ENCODE measurements around the gene C19orf44. TPM values are rescaled to one million over a fixed set of nuclear protein-coding genes. Genes with fewer than 3 reads are reported as not detected.

The C19orf44 gene
- total and polyA plus RNA-seq, 12 donors, result 3.2 to 12.1 (median 5.6) TPM

DNA sequence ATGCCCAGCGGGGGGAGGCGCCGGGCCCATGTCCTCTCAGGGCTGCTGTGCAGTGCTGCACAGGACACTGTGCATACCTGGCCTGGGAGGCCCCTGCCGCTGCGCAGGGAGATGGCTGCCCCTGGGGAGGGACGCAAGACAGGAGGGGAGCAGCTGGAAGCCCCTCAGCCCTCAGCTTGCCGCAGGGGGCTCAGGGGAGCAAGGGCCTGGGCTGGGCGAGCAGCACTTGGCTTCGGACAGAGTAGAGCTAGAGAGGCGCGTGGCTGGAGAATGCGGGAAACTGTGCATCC, 35.1 kb downstream of the C19orf44 start:
- H3K4me1 ChIP-seq (replicated peaks in 1 of 2), result no peaks in the 10 kb centered on the region
- no peak for DNase-seq
- no peak overlapping the region for H3K4me3 ChIP-seq
- H3K27me3 ChIP-seq, result no peaks in the 10 kb centered on the region
- WGBS, 4 donors, result 95 to 100% (median 97%) methylated on average over 6 to 12 of the region's 12 CpGs
- peaks cover 0 to 100% of the 10 kb centered on the region in 2 donors for H3K36me3 ChIP-seq (replicated peaks in 1 of 2)
- H3K27ac ChIP-seq, result no peak overlapping the region
- no peak for TF ChIP-seq POLR2A (IDR thresholded peaks at IDR 0.05)
- TF ChIP-seq, protein P1, sequence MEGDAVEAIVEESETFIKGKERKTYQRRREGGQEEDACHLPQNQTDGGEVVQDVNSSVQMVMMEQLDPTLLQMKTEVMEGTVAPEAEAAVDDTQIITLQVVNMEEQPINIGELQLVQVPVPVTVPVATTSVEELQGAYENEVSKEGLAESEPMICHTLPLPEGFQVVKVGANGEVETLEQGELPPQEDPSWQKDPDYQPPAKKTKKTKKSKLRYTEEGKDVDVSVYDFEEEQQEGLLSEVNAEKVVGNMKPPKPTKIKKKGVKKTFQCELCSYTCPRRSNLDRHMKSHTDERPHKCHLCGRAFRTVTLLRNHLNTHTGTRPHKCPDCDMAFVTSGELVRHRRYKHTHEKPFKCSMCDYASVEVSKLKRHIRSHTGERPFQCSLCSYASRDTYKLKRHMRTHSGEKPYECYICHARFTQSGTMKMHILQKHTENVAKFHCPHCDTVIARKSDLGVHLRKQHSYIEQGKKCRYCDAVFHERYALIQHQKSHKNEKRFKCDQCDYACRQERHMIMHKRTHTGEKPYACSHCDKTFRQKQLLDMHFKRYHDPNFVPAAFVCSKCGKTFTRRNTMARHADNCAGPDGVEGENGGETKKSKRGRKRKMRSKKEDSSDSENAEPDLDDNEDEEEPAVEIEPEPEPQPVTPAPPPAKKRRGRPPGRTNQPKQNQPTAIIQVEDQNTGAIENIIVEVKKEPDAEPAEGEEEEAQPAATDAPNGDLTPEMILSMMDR (IDR thresholded peaks at IDR 0.05), result no peak
- H3K9me3 ChIP-seq (replicated peaks in 1 of 3), result no peaks in the 10 kb centered on the region
- intact Hi-C loops (cut with DNase I), result no loop called here

DNA sequence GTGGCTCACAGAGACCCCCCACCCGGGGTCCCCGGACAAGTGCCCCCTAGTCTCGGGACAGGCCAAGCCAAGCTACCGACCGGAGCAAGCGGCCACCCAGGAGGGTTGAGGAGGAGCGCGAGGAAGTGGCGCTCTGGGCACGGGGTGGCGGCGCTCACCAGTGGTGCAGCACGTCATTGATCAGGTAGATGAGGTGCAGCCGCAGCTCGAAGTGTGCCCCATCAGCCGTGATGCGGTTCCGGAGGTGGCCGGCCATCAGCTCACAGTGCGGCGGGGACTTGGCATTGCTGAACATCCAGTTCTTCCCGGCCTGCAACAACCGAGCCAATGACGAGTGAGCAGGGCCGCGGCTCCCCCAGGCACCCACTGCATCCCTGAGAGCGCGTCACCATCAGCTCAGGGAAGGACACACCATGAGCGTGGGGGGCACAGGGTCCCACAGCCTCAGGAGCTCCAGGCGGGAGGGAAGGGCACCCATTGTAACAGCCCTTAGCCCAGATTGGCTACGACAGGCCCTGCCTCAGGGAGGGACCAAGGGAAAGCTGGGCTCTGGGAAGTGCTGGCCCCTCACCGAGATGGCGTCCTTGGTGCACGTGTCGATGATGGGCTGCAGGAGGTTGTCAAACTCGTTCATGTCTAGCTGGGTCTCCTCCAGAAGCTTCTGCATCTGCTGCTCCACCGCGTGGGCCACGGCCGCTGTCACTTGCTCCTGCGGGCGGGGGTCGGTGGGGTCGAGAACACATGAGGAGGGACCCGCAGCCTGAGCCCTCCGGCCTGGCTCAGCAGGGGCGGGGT, 36.4 kb downstream of the C19orf44 start:
- Histone ChIP-seq H3K4me1 (replicated peaks in 1 of 2) (no peaks in the 10 kb centered on the region), H3K4me3 (no peak overlapping the region), H3K36me3 (replicated peaks in 1 of 2) (peaks cover 0 to 88% of the 10 kb centered on the region in 2 donors), H3K9me3 (replicated peaks in 1 of 3) (no peaks in the 10 kb centered on the region), H3K27ac (no peak overlapping the region), H3K27me3 (no peaks in the 10 kb centered on the region)
- TF ChIP-seq POLR2A (IDR thresholded peaks at IDR 0.05), result no peak
- TF ChIP-seq, protein P1 (IDR thresholded peaks at IDR 0.05), result no peak
- DNase-seq, result no peak
- WGBS, 4 donors, result 91 to 100% (median 94%) methylated on average over 10 to 47 of the region's 47 CpGs
- intact Hi-C loops (cut with DNase I), result no loop called here

DNA sequence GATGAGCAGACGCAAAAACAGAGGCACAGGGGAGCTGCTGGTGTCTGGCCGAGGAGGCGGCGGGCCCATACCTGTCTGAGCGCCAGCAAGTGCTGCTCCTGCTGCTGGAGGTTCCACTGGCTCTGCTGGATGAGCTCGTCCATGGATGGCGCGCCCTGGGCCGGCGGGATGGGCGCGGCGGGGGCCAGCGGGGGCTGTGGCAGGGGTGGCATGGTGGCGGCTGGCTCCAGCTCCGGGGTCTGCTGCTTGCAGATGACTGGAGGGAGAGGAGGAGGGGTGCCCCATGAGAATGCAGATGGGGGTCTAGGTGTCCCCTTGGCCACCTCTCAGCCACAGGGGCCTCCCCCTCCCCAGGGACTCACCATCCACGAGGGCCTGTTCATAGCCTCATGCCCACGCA, 39.2 kb downstream of the C19orf44 start:
- H3K36me3 ChIP-seq (replicated peaks in 1 of 2), result peaks cover 0 to 71% of the 10 kb centered on the region in 2 donors
- TF ChIP-seq POLR2A (IDR thresholded peaks at IDR 0.05), result no peak
- TF ChIP-seq, protein P1 (IDR thresholded peaks at IDR 0.05), result no peak
- WGBS, 4 donors, result 75 to 96% (median 94%) methylated on average over 6 to 18 of the region's 18 CpGs

DNA sequence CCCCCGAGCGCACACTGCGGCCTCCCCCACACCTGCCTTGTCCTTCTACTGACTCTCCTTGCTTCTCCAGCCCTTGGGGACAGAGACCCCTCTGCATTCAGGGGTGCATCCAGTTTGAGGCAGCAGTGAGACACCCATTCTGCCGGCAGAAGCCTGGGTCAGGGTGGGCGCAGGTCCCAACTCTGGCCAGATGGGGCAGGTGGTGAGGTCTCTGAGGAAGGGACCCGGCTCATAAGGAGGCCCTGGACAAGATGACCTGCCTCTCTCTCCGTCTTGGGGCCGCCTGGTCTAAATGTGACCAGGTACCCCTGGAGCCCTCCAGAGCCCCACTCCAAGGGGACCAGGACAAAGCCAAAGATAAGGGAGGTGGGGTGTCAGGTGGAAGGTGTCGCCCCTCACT, 39.9 kb downstream of the C19orf44 start:
- H3K4me1 ChIP-seq (replicated peaks in 1 of 2), result peaks cover 7 to 17% of the 10 kb centered on the region in 2 donors
- no peaks in the 10 kb centered on the region for H3K27me3 ChIP-seq
- no peak overlapping the region for H3K4me3 ChIP-seq
- no peak overlapping the region for H3K27ac ChIP-seq
- 90 to 93% (median 91%) methylated on average over 5 to 9 of the region's 9 CpGs for WGBS, 4 donors
- no peaks in the 10 kb centered on the region for H3K9me3 ChIP-seq (replicated peaks in 1 of 3)
- TF ChIP-seq, protein P1 (IDR thresholded peaks at IDR 0.05), result no peak
- TF ChIP-seq POLR2A (IDR thresholded peaks at IDR 0.05), result no peak
- DNase-seq, result no peak
- peaks cover 0 to 65% of the 10 kb centered on the region in 2 donors for H3K36me3 ChIP-seq (replicated peaks in 1 of 2)
- intact Hi-C loops (cut with DNase I), result no loop called here

More for the DNA sequence above, 39.2 kb downstream of the C19orf44 start:
- H3K9me3 ChIP-seq (replicated peaks in 1 of 3), result no peaks in the 10 kb centered on the region
- intact Hi-C loops (cut with DNase I), result no loop called here
- no peak overlapping the region for H3K27ac ChIP-seq
- H3K4me3 ChIP-seq, result no peak overlapping the region
- H3K4me1 ChIP-seq (replicated peaks in 1 of 2), result peaks cover 0 to 9% of the 10 kb centered on the region in 2 donors
- DNase-seq, result no peak
- no peaks in the 10 kb centered on the region for H3K27me3 ChIP-seq
